Activated CD8-positive, alpha-beta T cell treated with anti-CD3 and anti-CD28 coated beads for 36 hours (primary cell): Measurements from ENCODE around the gene AGAP1. TPM values are rescaled to one million over a fixed set of nuclear protein-coding genes. Genes with fewer than 3 reads are reported as not detected.
A peak's percentile ranks its signal among the peaks of the same experiment; 100 is the strongest.

Experiments used
- ATAC-seq: fragments of 200-7000 bp; cut with Tn5 transposase; one replicate; pipeline ENCODE4 v1.10.0; 2021; ENCODE audit warnings: mild to moderate bottlenecking, moderate library complexity
- CTCF ChIA-PET: fragments of 350-600 bp; sonication (Branson Sonifier 250); formaldehyde crosslinking; loops from one replicate; lab custom pipeline; 2021; ENCODE audit warnings: antibody characterized with exemption; lab: Charles Lee
- POLR2A ChIA-PET: fragments of 350-600 bp; sonication (Branson Sonifier 250); formaldehyde crosslinking; loops from one replicate; lab custom pipeline; 2021; ENCODE audit warnings: antibody characterized with exemption; lab: Charles Lee
- DNase-seq: peaks from one replicate; pipeline ENCODE4 v3.0.0-alpha.2; 2020
- H3K27ac Mint-ChIP-seq: one replicate; pipeline ENCODE4 v1.8.0; 2021; ENCODE audit warnings: mild to moderate bottlenecking, mixed read lengths
- H3K27me3 Mint-ChIP-seq: one replicate; pipeline ENCODE4 v1.8.0; 2021; ENCODE audit warnings: mixed read lengths
- H3K36me3 Mint-ChIP-seq: one replicate; pipeline ENCODE4 v1.8.0; 2021; ENCODE audit warnings: low read depth, mixed read lengths
- H3K4me1 Mint-ChIP-seq: one replicate; pipeline ENCODE4 v1.8.0; 2021; ENCODE audit warnings: low read depth, mixed read lengths
- H3K4me3 Mint-ChIP-seq: one replicate; pipeline ENCODE4 v1.8.0; 2021; ENCODE audit warnings: mild to moderate bottlenecking, moderate library complexity, mixed read lengths
- H3K9me3 Mint-ChIP-seq: one replicate; pipeline ENCODE4 v1.8.0; 2021; ENCODE audit warnings: mixed read lengths
- CTCF ChIP-seq: fragments of 200-600 bp; IDR thresholded peaks from one replicate; pipeline ENCODE4 v1.8.0; 2022; ENCODE audit warnings: antibody characterized with exemption, mild to moderate bottlenecking
- intact Hi-C: fragments of 100-400 bp; cut with micrococcal nuclease; formaldehyde crosslinking; loops from one replicate; pipeline ENCODE4 v1.10.0; 2022
- total RNA-seq, 2 experiments: library from RNA; stranded (reverse); gene quantifications; one replicate each; pipeline ENCODE4 v1.2.3, GENCODE V29; 2021

Gene AGAP1
- total RNA-seq, 2 experiments from 2014 or later: 2.5 to 2.9 TPM

DNA sequence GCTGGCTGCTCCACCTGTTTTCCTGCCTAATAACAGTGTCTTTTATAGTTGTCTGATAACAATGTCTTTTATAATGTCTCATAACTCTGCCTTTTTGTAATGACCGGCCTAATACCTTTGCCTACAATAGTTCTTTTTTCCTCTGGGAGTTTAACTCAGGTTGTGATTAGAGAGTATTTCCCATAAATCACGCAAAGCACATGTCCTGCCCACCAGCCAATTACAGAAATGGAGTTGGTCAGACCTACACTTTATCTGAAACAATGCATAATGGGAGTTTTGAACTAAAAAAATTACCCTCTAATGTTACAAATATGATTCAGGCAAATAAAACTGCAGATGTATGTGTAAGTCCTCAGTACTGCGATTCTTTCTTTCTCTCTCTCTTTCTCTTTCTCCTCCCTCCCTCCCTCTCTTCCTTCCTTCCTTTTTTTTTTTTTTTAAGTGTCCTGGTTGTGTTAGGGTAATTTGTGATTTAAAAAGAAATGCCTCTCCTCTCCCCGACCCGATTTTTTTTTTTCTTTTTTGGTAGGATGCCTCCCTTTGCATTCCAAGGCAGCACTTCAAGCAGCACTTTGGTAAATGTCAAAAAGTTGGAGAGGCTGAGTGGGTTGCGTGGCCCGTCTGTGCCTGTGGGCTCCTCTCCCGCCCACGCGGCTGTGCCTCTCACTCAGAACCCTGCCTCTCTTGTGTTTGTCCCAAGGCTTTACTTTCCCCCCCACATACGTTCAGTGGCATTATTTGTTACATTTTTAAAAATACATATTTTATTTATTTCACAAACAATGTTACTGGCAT, 147.3 kb downstream of the AGAP1 start:
- DNase-seq: peak; percentile 26
- ChIA-PET CTCF (no interaction called here), POLR2A (no interaction called here)
- no peak for ATAC-seq
- Mint-ChIP-seq H3K4me1 (no peaks in the 10 kb centered on the region), H3K4me3 (no peak overlapping the region), H3K36me3 (no peaks in the 10 kb centered on the region), H3K27me3 (peaks cover 2% of the 10 kb centered on the region), H3K9me3 (no peaks in the 10 kb centered on the region), H3K27ac (no peak overlapping the region)
- intact Hi-C loops: no loop called here
- no peak for TF ChIP-seq CTCF

DNA sequence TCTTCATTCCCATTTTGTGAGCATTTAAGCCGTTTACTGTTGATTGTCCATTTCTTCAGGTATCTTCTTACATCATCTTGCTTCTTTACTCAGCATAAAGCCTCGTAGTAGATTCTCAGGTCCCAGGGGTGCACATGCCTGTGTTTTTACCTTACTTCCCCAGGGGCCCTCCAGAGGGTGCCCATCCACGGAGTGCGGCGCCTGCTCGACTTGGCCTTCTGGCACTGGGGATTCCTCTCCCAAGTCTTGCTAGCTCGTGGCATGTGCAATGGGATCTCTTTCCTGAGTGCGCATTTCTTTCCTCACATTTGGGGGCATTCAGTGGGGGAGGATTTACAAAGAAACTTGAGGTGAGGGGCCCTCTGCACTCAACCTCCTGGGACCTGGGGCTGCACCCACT, 148.1 kb downstream of the AGAP1 start:
- ATAC-seq (no peak), DNase-seq (no peak)
- Mint-ChIP-seq H3K4me3 (no peak overlapping the region), H3K27me3 (peaks cover 2% of the 10 kb centered on the region), H3K4me1 (no peaks in the 10 kb centered on the region), H3K27ac (no peak overlapping the region), H3K9me3 (no peaks in the 10 kb centered on the region), H3K36me3 (no peaks in the 10 kb centered on the region)
- CTCF ChIA-PET: no interaction called here
- intact Hi-C loops: no loop called here
- POLR2A ChIA-PET: no interaction called here
- no peak for TF ChIP-seq CTCF

DNA sequence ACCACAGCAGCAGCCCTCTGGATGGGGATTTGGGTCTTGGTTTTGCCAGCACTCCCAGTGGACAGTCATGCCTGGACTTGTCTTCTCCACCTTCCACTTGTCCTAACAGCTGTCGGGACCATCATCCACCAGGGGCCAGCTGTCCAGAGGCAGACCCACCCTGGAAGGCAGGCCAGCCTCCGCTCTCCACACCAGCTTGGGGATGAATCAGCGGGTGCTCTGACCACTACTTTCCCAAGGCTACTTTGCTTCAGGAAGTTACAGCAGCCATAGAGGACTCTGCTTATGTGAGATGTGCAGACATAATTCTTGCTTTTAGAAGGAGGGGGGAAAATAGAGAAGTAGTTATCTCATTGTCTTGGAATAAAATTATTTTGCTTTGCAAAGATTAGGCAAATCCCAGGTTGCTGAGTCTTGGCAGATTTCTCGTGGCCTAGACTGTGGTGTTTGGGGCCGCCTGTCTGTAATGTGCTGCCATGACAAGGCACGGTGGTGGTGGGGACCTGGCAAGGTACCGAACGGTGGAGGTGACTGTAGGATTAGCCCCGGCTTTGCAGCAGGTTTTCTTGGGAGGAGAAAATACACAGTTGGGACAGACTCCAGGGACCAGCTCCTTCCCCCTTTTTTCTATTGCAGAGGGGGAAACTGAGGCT, 148.7 kb downstream of the AGAP1 start:
- intact Hi-C loops: no loop called here
- DNase-seq (no peak), ATAC-seq (no peak)
- CTCF ChIA-PET: no interaction called here
- no peak overlapping the region for H3K4me3 Mint-ChIP-seq
- no peaks in the 10 kb centered on the region for H3K36me3 Mint-ChIP-seq
- H3K27me3 Mint-ChIP-seq: peaks cover 2% of the 10 kb centered on the region
- no peaks in the 10 kb centered on the region for H3K9me3 Mint-ChIP-seq
- H3K4me1 Mint-ChIP-seq: no peaks in the 10 kb centered on the region
- no peak for TF ChIP-seq CTCF
- H3K27ac Mint-ChIP-seq: no peak overlapping the region
- POLR2A ChIA-PET: no interaction called here

DNA sequence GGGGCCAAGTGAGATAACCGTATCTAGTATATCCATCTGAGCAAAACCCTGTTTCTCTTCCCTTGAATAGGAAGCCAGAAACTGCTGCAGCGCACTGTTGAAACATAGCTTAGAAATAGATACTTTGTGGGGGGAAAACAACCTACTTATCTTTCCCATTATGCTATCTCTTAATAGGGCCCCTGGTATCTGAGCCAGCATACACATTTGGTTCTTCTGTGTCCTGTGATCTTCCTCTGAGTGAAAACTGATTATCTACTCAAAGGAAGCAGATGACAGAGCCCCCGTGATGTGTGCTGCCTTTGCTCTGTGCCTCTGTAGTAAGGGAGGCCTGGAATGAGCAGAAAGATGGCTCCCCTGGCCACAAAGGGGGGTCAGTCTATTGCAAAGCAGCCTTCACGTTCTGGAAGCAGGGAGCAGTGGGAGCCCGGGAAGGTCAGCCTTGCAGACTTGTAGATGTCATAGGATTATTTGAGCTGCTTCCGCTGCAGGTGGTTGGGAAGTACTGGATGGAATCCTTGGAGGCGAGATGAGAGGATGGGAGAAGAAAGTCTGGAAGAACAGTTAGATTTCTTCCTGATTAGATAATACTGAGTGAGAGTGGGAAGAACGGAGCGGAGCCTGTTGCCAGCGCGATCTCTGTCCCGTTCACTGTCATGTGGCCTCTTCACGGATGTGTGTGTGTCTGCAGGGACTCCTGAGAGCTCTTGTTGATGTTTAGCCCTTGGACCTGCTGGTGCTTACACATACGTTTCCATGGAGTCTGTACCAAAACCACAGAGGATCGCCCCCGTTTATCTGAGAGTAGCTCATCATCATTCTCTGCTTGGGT, 150.1 kb downstream of the AGAP1 start:
- CTCF ChIA-PET: no interaction called here
- no peak overlapping the region for H3K27ac Mint-ChIP-seq
- DNase-seq: no peak
- H3K9me3 Mint-ChIP-seq: no peaks in the 10 kb centered on the region
- intact Hi-C loops: no loop called here
- no peak for ATAC-seq
- H3K36me3 Mint-ChIP-seq: no peaks in the 10 kb centered on the region
- no peaks in the 10 kb centered on the region for H3K4me1 Mint-ChIP-seq
- POLR2A ChIA-PET: interaction anchor here (0.7 kb wide), 1 partner anchor 34 kb away, joined by 3 read pairs; no protein-coding TSS in a partner anchor
- H3K27me3 Mint-ChIP-seq: peaks cover 2% of the 10 kb centered on the region
- TF ChIP-seq CTCF: no peak
- H3K4me3 Mint-ChIP-seq: no peak overlapping the region
